Activated T-cell treated with anti-CD3 and anti-CD28 coated beads, Interleukin-2, amount 50 U/mL, for 4 hours (primary cell): ENCODE measurements around the gene CRADD. TPM values are rescaled to one million over a fixed set of nuclear protein-coding genes. Genes with fewer than 3 reads are reported as not detected.

ENCODE experiments used
- ATAC-seq, 2 donors: fragments of 200-7000 bp; cut with Tn5 transposase; one replicate each; pipeline ENCODE4 v1.10.0; 2021
- DNase-seq: peaks from one replicate; pipeline ENCODE4 v3.0.0-alpha.2; 2020
- H3K27me3 Mint-ChIP-seq: one replicate; pipeline ENCODE4 v1.8.0; 2021; ENCODE audit warnings: low read depth, mixed read lengths
- H3K36me3 Mint-ChIP-seq: one replicate; pipeline ENCODE4 v1.8.0; 2022; ENCODE audit warnings: mixed read lengths; ENCODE audit not compliant: insufficient read depth
- H3K4me1 Mint-ChIP-seq: one replicate; pipeline ENCODE4 v1.8.0; 2021; ENCODE audit warnings: low read depth, mixed read lengths
- H3K4me3 Mint-ChIP-seq: one replicate; pipeline ENCODE4 v1.8.0; 2021; ENCODE audit warnings: mild to moderate bottlenecking, moderate library complexity, mixed read lengths
- H3K9me3 Mint-ChIP-seq: one replicate; pipeline ENCODE4 v1.8.0; 2021; ENCODE audit warnings: mixed read lengths
- total RNA-seq, 3 donors: library from RNA; stranded (reverse); gene quantifications; one replicate each; pipeline ENCODE4 v1.2.1, GENCODE V29; 2021

The CRADD gene
- total RNA-seq, 3 donors from 2014 or later, result 6.9 to 9.9 (median 8.7) TPM

DNA sequence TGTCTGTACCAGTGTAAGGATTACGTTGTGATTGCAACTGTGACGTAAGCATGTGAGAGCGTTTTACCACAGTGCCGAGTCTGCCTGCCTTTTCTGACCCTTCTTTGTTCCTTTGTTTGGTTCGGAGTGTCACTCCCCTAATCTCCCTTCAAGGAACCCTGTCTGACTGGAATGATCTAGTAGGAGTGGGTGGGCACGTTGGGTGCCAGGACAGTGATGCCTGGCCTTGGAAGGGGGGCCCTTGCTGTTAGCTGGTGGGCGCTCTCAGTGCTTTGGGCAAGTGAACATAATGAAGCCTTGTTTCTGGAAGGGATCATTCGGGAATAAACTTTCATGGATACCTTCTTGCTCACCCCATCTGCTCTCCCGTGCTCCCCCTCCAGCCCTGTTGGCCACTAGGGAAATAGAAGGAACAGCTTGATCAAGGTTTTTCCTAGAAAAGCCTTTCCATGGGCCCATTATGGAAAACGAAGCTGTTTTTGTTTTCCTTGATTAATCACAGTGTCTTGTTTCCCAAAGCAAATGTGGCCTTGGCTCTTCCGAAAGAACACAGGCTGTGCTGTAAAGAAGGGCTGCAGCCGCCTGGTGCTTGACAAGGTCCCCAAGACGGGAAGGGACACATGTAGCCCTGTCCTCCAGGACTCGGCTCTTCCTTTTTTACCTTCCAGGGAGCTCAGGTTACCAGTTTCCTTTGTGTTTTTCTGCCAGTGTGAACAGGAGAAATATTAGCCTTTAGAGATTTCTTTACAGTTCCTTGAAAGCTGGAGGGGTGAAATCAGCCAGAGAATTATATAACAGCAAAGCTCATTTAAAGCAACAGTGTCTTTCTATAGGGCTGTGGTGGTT is 215.5 kb downstream of the CRADD start:
- DNase-seq (no peak), ATAC-seq (no peak)
- Mint-ChIP-seq H3K27me3 (no peaks in the 10 kb centered on the region), H3K36me3 (no peaks in the 10 kb centered on the region), H3K4me3 (no peak overlapping the region), H3K9me3 (no peaks in the 10 kb centered on the region), H3K4me1 (no peaks in the 10 kb centered on the region)

DNA sequence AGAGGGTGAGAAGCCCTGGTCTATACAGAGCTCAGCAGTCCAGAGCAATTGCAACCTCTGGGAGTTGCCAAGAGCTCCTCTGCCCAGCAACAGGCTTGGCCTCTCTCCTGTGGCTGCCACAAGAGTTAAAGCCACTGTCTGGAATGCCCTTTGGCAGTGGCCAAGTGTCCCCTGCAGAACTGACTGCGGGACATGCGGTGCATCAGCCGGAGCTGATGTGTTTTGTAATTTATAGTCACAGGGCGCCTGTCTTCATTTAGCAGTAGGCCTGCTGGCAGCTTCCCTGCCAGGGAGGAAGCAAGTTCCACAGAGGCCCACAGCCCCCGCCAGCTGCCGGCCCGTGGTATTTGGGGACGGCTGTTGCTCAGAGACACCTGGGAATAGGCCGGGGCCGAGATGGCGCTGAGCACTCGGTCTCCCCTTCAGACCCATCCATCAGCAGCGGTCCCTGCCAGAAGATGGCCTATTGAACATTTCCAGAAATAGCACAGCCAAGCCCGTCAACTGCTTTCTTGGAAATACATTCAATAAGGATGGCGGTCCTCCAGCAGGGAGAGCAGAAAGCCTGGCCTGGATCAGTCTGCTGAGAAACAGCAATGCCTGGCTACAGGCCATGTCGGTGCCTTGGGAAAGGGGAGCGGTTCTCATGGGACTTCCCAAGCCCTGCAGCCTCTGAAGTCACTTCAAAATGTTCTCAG is 217.4 kb downstream of the CRADD start:
- H3K36me3 Mint-ChIP-seq, result no peaks in the 10 kb centered on the region
- DNase-seq, result no peak
- H3K4me3 Mint-ChIP-seq, result no peak overlapping the region
- peaks cover 17% of the 10 kb centered on the region for H3K4me1 Mint-ChIP-seq
- ATAC-seq, result no peak
- H3K27me3 Mint-ChIP-seq, result no peaks in the 10 kb centered on the region
- no peaks in the 10 kb centered on the region for H3K9me3 Mint-ChIP-seq

GRCh38 chr12:93895089-93895445 is 217.9 kb downstream of the CRADD start:
- Mint-ChIP-seq H3K4me1 (peaks cover 18% of the 10 kb centered on the region), H3K9me3 (no peaks in the 10 kb centered on the region)

DNA sequence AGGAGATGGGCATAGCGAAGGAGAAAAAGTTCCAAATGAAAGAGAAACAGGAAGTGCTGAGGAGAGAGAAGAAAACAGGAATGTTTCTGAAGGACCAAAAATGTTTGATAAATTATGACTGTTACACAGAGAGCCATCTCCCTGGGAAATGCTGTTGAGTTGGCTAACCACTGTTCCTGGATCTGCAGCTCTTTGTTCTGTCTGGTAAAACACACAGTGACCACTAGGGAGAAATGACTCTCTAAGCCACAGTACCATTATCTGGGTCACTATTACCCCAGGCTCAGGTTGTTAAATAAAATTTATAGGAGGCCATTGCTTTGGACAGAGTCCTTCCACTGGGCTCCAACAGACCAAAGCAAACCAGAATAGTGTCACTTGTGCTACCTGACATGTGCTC is 219.3 kb downstream of the CRADD start:
- H3K36me3 Mint-ChIP-seq, result no peaks in the 10 kb centered on the region
- H3K27me3 Mint-ChIP-seq, result no peaks in the 10 kb centered on the region
- no peaks in the 10 kb centered on the region for H3K9me3 Mint-ChIP-seq
- H3K4me3 Mint-ChIP-seq, result no peak overlapping the region
- DNase-seq (no peak), ATAC-seq (no peak)
- H3K4me1 Mint-ChIP-seq, result peaks cover 18% of the 10 kb centered on the region

More at GRCh38 chr12:93895089-93895445, 217.9 kb downstream of the CRADD start:
- DNase-seq, result no peak
- Mint-ChIP-seq H3K36me3 (no peaks in the 10 kb centered on the region), H3K27me3 (no peaks in the 10 kb centered on the region), H3K4me3 (no peak overlapping the region)
- ATAC-seq, result no peak

- H3K9me3 Mint-ChIP-seq, result no peaks in the 10 kb centered on the region
- no peak for ATAC-seq
- no peak for DNase-seq
- no peaks in the 10 kb centered on the region for H3K36me3 Mint-ChIP-seq
- peaks cover 18% of the 10 kb centered on the region for H3K4me1 Mint-ChIP-seq
- H3K27me3 Mint-ChIP-seq, result no peaks in the 10 kb centered on the region
- H3K4me3 Mint-ChIP-seq, result no peak overlapping the region
Observed at GRCh38 chr12:93896952-93897351, 219.8 kb downstream of the CRADD start.

DNA sequence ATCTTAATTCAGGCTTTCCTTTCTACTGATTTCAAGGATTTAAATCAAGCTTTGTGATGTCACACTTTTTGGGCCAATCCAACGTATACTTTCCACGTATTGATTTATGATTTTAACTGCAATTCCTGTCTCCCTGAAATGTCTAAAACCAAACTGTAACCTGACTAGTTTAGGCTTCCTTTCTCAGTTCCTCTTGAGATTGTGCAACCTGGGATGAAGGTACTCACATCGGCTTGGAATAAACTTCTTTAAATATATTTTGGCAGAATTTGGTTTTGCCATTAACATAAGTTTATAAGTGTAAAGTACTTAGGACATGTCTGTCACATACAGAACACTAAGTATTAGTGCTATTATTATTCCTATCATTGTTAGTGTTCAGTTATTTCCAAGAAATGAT is 224.6 kb downstream of the CRADD start:
- no peak for ATAC-seq
- no peaks in the 10 kb centered on the region for H3K27me3 Mint-ChIP-seq
- no peaks in the 10 kb centered on the region for H3K9me3 Mint-ChIP-seq
- no peak overlapping the region for H3K4me3 Mint-ChIP-seq
- no peak for DNase-seq
- H3K36me3 Mint-ChIP-seq, result no peaks in the 10 kb centered on the region
- peaks cover 19% of the 10 kb centered on the region for H3K4me1 Mint-ChIP-seq

- DNase-seq (no peak), ATAC-seq (no peak)
- no peaks in the 10 kb centered on the region for H3K27me3 Mint-ChIP-seq
- H3K9me3 Mint-ChIP-seq, result no peaks in the 10 kb centered on the region
- H3K4me3 Mint-ChIP-seq, result no peak overlapping the region
- H3K36me3 Mint-ChIP-seq, result no peaks in the 10 kb centered on the region
- peaks cover 19% of the 10 kb centered on the region for H3K4me1 Mint-ChIP-seq
Observed at GRCh38 chr12:93902192-93902591, 225.0 kb downstream of the CRADD start.

DNA sequence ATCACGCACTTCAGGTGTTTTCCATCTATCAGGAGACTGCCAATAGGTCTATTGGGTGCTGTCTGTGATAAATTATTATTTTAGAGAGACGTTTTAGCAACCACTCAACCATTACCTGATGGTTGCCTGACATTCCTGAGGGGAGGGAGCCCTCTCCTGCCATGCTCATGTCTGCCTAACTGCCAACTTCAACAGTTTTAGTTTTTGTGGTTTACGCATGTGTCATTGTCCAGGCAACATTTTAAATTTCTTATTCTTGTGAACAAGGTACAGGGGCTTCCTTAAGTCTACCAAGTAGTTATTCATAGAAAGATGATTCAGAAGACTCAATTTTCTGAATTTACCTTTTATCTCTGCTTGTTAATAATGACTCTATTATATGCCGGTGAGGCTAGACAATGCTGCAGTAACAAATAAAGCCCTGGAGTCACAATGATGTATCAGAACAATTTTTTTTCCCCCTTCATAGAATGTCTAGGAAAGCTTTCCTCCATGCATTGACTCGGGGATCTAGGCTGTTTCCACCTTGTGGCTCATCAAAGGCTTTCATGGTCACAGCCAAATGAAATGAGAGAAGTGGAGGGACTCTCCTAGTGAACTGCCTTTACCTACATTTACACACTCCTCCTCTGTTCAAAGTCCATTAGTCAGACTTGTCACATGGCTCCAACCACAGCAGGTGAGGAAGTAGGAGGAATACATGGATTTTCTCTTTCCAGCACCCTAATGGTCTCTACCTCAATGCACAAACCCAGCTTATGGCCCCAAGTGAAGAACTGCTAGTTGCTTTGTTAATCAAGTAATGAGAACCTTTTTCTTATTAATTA is 225.8 kb downstream of the CRADD start:
- no peak overlapping the region for H3K4me3 Mint-ChIP-seq

GRCh38 chr12:93904124-93904523 is 226.9 kb downstream of the CRADD start:
- no peaks in the 10 kb centered on the region for H3K9me3 Mint-ChIP-seq
- no peaks in the 10 kb centered on the region for H3K27me3 Mint-ChIP-seq
- H3K4me3 Mint-ChIP-seq, result no peak overlapping the region
- H3K36me3 Mint-ChIP-seq, result peaks cover 1% of the 10 kb centered on the region
- no peak for ATAC-seq
- no peak for DNase-seq
- peaks cover 7% of the 10 kb centered on the region for H3K4me1 Mint-ChIP-seq

More for the DNA sequence above, 225.8 kb downstream of the CRADD start:
- Mint-ChIP-seq H3K36me3 (peaks cover 1% of the 10 kb centered on the region), H3K27me3 (no peaks in the 10 kb centered on the region), H3K9me3 (no peaks in the 10 kb centered on the region), H3K4me1 (peaks cover 18% of the 10 kb centered on the region)
- no peak for DNase-seq
- ATAC-seq, result no peak

DNA sequence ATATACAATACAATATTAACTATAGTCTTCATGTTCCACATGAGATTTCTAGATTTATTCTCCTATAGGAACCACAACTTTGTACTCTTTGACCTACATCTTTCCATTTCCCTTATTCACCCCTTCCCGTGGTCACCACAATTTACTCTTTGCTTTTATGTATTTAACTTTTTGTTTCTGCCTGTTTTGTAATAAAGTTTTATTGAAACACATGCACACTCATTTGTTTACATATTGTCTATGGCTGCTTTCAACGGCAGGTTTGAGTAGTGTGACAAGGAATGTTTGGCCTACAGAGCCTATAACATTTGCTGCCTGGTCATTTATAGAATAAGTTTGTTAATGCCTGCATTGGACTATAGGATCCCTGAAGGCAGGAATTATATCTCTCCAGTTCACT is 231.1 kb downstream of the CRADD start:
- peaks cover 1% of the 10 kb centered on the region for H3K36me3 Mint-ChIP-seq

DNA sequence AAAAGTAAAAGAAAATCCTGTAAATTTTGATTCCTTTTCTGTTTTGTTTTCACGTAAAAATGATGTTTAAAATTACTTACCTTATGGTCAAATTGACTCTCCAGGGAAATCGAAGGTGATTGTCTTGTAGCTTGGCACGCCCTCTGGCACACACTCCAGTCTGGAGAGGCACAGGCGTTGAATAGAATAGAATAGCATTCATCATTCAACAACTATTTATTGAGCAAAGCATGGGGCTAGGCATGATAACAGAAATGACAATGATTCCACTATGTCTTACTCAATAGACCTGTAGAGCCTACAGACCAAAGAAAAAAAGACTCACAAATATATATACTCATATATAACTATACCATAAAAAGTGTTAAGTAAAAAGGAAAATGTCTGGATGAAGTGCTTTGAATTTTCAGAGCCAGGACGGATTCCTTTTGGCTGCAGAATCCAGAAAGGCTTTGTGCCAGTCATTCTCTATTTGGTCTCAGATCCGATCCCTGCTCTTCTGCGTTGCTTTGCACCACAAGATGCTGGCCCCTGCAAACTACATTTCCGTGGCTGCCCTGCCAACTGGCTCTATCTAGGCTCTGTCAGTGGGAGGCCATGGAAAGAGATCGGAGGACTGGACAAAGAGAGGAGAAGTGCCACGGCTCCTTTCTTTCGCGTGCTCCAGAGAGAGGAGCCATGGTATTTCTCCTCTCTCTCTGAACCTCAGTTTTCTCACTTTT is 231.8 kb downstream of the CRADD start:
- no peak for ATAC-seq
- Mint-ChIP-seq H3K4me3 (no peak overlapping the region), H3K36me3 (peaks cover 1% of the 10 kb centered on the region)

More for the DNA sequence above, 231.1 kb downstream of the CRADD start:
- Mint-ChIP-seq H3K27me3 (no peaks in the 10 kb centered on the region), H3K9me3 (no peaks in the 10 kb centered on the region), H3K4me3 (no peak overlapping the region), H3K4me1 (no peaks in the 10 kb centered on the region)
- DNase-seq (no peak), ATAC-seq (no peak)

GRCh38 chr12:93911396-93911795 is 234.2 kb downstream of the CRADD start:
- Mint-ChIP-seq H3K4me1 (no peaks in the 10 kb centered on the region), H3K9me3 (no peaks in the 10 kb centered on the region), H3K4me3 (no peak overlapping the region), H3K36me3 (peaks cover 1% of the 10 kb centered on the region), H3K27me3 (no peaks in the 10 kb centered on the region)
- DNase-seq (no peak), ATAC-seq (no peak)

More for the DNA sequence above, 231.8 kb downstream of the CRADD start:
- H3K9me3 Mint-ChIP-seq, result no peaks in the 10 kb centered on the region
- H3K27me3 Mint-ChIP-seq, result no peaks in the 10 kb centered on the region
- DNase-seq, result no peak
- no peaks in the 10 kb centered on the region for H3K4me1 Mint-ChIP-seq

DNA sequence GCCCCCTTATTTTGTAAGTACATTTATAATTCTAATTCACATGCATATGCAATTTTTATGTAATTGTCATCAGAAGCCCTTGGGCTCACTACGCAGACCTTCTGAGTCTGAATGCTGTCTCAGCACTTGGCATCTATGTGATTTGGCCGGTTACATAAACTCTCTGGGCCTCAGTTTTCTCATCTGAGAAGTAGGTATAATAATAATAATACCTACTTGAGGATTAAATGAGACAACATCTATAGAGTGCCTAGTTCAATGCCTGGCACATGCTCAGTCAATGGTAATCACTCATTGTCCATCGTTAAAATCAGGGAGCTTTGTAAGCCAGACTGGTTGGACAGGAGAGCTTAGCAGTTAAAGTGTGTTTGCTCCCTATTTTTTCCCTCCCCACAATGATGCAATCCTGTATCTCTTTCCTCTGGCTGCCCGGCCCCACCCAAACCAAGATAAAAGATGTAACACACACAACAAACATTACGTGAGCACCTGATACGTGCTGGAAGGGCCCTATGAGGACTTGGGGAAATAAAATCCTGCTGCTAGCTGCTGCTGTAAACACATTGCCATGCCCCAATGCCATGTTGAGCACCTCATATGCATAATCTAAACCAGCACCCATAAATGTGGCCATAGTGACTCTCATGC is 235.0 kb downstream of the CRADD start:
- Mint-ChIP-seq H3K4me3 (no peak overlapping the region), H3K9me3 (no peaks in the 10 kb centered on the region), H3K27me3 (no peaks in the 10 kb centered on the region), H3K36me3 (peaks cover 1% of the 10 kb centered on the region), H3K4me1 (no peaks in the 10 kb centered on the region)
- DNase-seq (no peak), ATAC-seq (no peak)
